WTC11 (cell line): ENCODE results near the gene TCAP. TPM values are rescaled to one million over a fixed set of nuclear protein-coding genes. Genes with fewer than 3 reads are reported as not detected.

Experiments
- ATAC-seq: fragments of 200-7000 bp; cut with Tn5 transposase; 2 replicates; pipeline ENCODE4 v1.10.0; 2021; ENCODE audit warnings: mild to moderate bottlenecking, moderate library complexity
- CTCF ChIA-PET: fragments of 300-600 bp; sonication (Branson Sonifier 250); formaldehyde crosslinking; loops from one replicate; lab custom pipeline; 2021; ENCODE audit warnings: antibody characterized with exemption; lab: Charles Lee
- POLR2A ChIA-PET: fragments of 350-600 bp; sonication (Branson Sonifier 250); formaldehyde crosslinking; loops from one replicate; lab custom pipeline; 2021; ENCODE audit warnings: antibody characterized with exemption; lab: Charles Lee
- DNase-seq: peaks from one replicate; pipeline ENCODE4 v3.0.0; 2021; ENCODE audit warnings: low spot score
- H3K27ac Mint-ChIP-seq: 2 replicates; pipeline ENCODE4 v1.8.0; 2021; ENCODE audit warnings: mixed read lengths
- H3K27me3 Mint-ChIP-seq: 2 replicates; pipeline ENCODE4 v1.8.0; 2021; ENCODE audit warnings: low read depth, mild to moderate bottlenecking, moderate library complexity, mixed read lengths
- H3K36me3 Mint-ChIP-seq: 2 replicates; pipeline ENCODE4 v1.8.0; 2021; ENCODE audit warnings: mixed read lengths
- H3K4me1 Mint-ChIP-seq: 2 replicates; pipeline ENCODE4 v1.8.0; 2022; ENCODE audit warnings: mixed read lengths
- H3K4me3 Mint-ChIP-seq: 2 replicates; pipeline ENCODE4 v1.8.0; 2021; ENCODE audit warnings: mild to moderate bottlenecking, moderate library complexity, mixed read lengths
- H3K9me3 Mint-ChIP-seq: 2 replicates; pipeline ENCODE4 v1.8.0; 2021; ENCODE audit warnings: mixed read lengths
- ATF1 ChIP-seq: sonication (generic); formaldehyde crosslinking; IDR thresholded peaks from 2 replicates; pipeline ENCODE4 v1.8.1; 2023; ENCODE audit warnings: mild to moderate bottlenecking, moderate library complexity, missing genetic modification reagents
- CBFB ChIP-seq: sonication (generic); formaldehyde crosslinking; IDR thresholded peaks from 2 replicates; pipeline ENCODE4 v1.8.1; 2022; ENCODE audit warnings: mild to moderate bottlenecking, low read depth, missing genetic modification reagents
- CREB1 ChIP-seq: sonication (generic); formaldehyde crosslinking; IDR thresholded peaks from 2 replicates; pipeline ENCODE4 v1.8.0; 2023; ENCODE audit warnings: mild to moderate bottlenecking, missing genetic modification reagents
- EMX1 ChIP-seq: fragments of 250-450 bp; sonication (Bioruptor Pico); IDR thresholded peaks from 2 replicates; pipeline ENCODE4 v1.8.0; 2021; ENCODE audit warnings: mild to moderate bottlenecking
- ESRRA ChIP-seq: sonication (generic); formaldehyde crosslinking; IDR thresholded peaks from 2 replicates; pipeline ENCODE4 v1.8.1; 2022; ENCODE audit warnings: mild to moderate bottlenecking, missing genetic modification reagents, borderline replicate concordance
- ETV6 ChIP-seq: sonication (generic); formaldehyde crosslinking; IDR thresholded peaks from 2 replicates; pipeline ENCODE4 v1.8.1; 2022; ENCODE audit warnings: mild to moderate bottlenecking, missing genetic modification reagents
- MLX ChIP-seq: sonication (generic); formaldehyde crosslinking; IDR thresholded peaks from 2 replicates; pipeline ENCODE4 v1.8.1; 2023; ENCODE audit warnings: mild to moderate bottlenecking, missing genetic modification reagents, moderate library complexity
- PRRX2 ChIP-seq: fragments of 250-450 bp; sonication (Bioruptor Pico); IDR thresholded peaks from 2 replicates; pipeline ENCODE4 v1.8.0; 2021; ENCODE audit warnings: mild to moderate bottlenecking
- SMAD4 ChIP-seq: sonication (generic); formaldehyde crosslinking; IDR thresholded peaks from 2 replicates; pipeline ENCODE4 v1.8.0; 2022; ENCODE audit warnings: mild to moderate bottlenecking, missing genetic modification reagents
- SOX15 ChIP-seq: fragments of 250-450 bp; sonication (Bioruptor Pico); IDR thresholded peaks from 2 replicates; pipeline ENCODE4 v1.9.0; 2021; ENCODE audit warnings: mild to moderate bottlenecking
- TCF7 ChIP-seq: sonication (generic); formaldehyde crosslinking; IDR thresholded peaks from 2 replicates; pipeline ENCODE4 v1.8.0; 2022; ENCODE audit warnings: mild to moderate bottlenecking, low read depth, missing genetic modification reagents, moderate library complexity
- TP53 ChIP-seq: sonication (generic); formaldehyde crosslinking; IDR thresholded peaks from 2 replicates; pipeline ENCODE4 v1.8.1; 2023; ENCODE audit warnings: mild to moderate bottlenecking, missing genetic modification reagents
- USF2 ChIP-seq: sonication (generic); formaldehyde crosslinking; IDR thresholded peaks from 2 replicates; pipeline ENCODE4 v1.8.1; 2023; ENCODE audit warnings: mild to moderate bottlenecking, missing genetic modification reagents, moderate library complexity
- ZNF219 ChIP-seq: sonication (generic); formaldehyde crosslinking; IDR thresholded peaks from 2 replicates; pipeline ENCODE4 v1.8.0; 2023; ENCODE audit warnings: missing genetic modification reagents, mild to moderate bottlenecking, borderline replicate concordance
- ZNF317 ChIP-seq: sonication (generic); formaldehyde crosslinking; IDR thresholded peaks from 2 replicates; pipeline ENCODE4 v1.8.1; 2023; ENCODE audit warnings: low read depth, mild to moderate bottlenecking, moderate library complexity, missing genetic modification reagents, borderline replicate concordance
- ZNF425 ChIP-seq: fragments of 250-450 bp; sonication (Bioruptor Pico); conservative IDR thresholded peaks from 2 replicates; pipeline ENCODE4 v1.9.0; 2021; ENCODE audit warnings: mild to moderate bottlenecking
- total RNA-seq: library from RNA; stranded (reverse); gene quantifications from 3 replicates; pipeline ENCODE4 v1.2.3, GENCODE V29; 2021
- TF ChIP-seq, protein P1 (sequence below): sonication (generic); formaldehyde crosslinking; IDR thresholded peaks from 2 replicates; pipeline ENCODE4 v1.8.0; 2023; ENCODE audit warnings: missing genetic modification reagents, mild to moderate bottlenecking, borderline replicate concordance
- TF ChIP-seq, protein P2 (sequence below): sonication (generic); formaldehyde crosslinking; IDR thresholded peaks from 2 replicates; pipeline ENCODE4 v1.8.0; 2023; ENCODE audit warnings: missing genetic modification reagents
- TF ChIP-seq, protein P3 (sequence below): sonication (generic); formaldehyde crosslinking; IDR thresholded peaks from 2 replicates; pipeline ENCODE4 v1.8.0; 2023; ENCODE audit warnings: mild to moderate bottlenecking, missing genetic modification reagents
- TF ChIP-seq, protein P4 (sequence below): sonication (generic); formaldehyde crosslinking; IDR thresholded peaks from 2 replicates; pipeline ENCODE4 v1.8.1; 2022; ENCODE audit warnings: missing genetic modification reagents, borderline replicate concordance

TCAP gene
- total RNA-seq, 1 experiment from 2014 or later = 2.9 TPM

GRCh38 chr17:39651923-39652586 is 13.1 kb upstream of the TCAP start:
- Mint-ChIP-seq H3K4me3 (no peak overlapping the region), H3K27me3 (no peaks in the 10 kb centered on the region; the same call in 1 of the 2 replicates), H3K27ac (peak overlapping the region; percentile 75), H3K4me1 (peaks cover 44% of the 10 kb centered on the region), H3K9me3 (no peaks in the 10 kb centered on the region), H3K36me3 (no peaks in the 10 kb centered on the region; the same call in 1 of the 2 replicates)
- ChIA-PET CTCF (interaction anchor here (0.5 to 18.1 kb wide), 15 partner anchors 8 to 150 kb away, joined by 3 to 851 read pairs (median 14); partner anchors contain the start of genes MIEN1, PNMT, PPP1R1B and STARD3), POLR2A (interaction anchor here (0.6 to 1.1 kb wide), 4 partner anchors 12 to 47 kb away, joined by 3 to 4 read pairs (median 4); partner anchors contain the start of gene ERBB2)
- DNase-seq = no peak
- ATAC-seq = no peak
- no peak for TF ChIP-seq ZNF219 (CRISPR knock-in tag)
- no peak for TF ChIP-seq PRRX2
- TF ChIP-seq, protein P1, sequence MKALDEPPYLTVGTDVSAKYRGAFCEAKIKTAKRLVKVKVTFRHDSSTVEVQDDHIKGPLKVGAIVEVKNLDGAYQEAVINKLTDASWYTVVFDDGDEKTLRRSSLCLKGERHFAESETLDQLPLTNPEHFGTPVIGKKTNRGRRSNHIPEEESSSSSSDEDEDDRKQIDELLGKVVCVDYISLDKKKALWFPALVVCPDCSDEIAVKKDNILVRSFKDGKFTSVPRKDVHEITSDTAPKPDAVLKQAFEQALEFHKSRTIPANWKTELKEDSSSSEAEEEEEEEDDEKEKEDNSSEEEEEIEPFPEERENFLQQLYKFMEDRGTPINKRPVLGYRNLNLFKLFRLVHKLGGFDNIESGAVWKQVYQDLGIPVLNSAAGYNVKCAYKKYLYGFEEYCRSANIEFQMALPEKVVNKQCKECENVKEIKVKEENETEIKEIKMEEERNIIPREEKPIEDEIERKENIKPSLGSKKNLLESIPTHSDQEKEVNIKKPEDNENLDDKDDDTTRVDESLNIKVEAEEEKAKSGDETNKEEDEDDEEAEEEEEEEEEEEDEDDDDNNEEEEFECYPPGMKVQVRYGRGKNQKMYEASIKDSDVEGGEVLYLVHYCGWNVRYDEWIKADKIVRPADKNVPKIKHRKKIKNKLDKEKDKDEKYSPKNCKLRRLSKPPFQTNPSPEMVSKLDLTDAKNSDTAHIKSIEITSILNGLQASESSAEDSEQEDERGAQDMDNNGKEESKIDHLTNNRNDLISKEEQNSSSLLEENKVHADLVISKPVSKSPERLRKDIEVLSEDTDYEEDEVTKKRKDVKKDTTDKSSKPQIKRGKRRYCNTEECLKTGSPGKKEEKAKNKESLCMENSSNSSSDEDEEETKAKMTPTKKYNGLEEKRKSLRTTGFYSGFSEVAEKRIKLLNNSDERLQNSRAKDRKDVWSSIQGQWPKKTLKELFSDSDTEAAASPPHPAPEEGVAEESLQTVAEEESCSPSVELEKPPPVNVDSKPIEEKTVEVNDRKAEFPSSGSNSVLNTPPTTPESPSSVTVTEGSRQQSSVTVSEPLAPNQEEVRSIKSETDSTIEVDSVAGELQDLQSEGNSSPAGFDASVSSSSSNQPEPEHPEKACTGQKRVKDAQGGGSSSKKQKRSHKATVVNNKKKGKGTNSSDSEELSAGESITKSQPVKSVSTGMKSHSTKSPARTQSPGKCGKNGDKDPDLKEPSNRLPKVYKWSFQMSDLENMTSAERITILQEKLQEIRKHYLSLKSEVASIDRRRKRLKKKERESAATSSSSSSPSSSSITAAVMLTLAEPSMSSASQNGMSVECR = no peak
- TF ChIP-seq, protein P2, sequence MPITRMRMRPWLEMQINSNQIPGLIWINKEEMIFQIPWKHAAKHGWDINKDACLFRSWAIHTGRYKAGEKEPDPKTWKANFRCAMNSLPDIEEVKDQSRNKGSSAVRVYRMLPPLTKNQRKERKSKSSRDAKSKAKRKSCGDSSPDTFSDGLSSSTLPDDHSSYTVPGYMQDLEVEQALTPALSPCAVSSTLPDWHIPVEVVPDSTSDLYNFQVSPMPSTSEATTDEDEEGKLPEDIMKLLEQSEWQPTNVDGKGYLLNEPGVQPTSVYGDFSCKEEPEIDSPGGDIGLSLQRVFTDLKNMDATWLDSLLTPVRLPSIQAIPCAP (CRISPR knock-in tag) = no peak
- TF ChIP-seq USF2 (CRISPR knock-in tag) = no peak
- no peak for TF ChIP-seq SMAD4
- TF ChIP-seq ATF1 = no peak
- no peak for TF ChIP-seq SOX15
- no peak for TF ChIP-seq TP53 (CRISPR knock-in tag)
- no peak for TF ChIP-seq ZNF425
- TF ChIP-seq MLX (CRISPR knock-in tag) = no peak
- no peak for TF ChIP-seq ESRRA (CRISPR knock-in tag)
- TF ChIP-seq ZNF317 (CRISPR knock-in tag) = no peak
- no peak for TF ChIP-seq ETV6 (CRISPR knock-in tag)
- TF ChIP-seq TCF7 (CRISPR knock-in tag) = no peak
- no peak for TF ChIP-seq EMX1 (CRISPR knock-in tag)
- no peak for TF ChIP-seq CREB1
- TF ChIP-seq, protein P3, sequence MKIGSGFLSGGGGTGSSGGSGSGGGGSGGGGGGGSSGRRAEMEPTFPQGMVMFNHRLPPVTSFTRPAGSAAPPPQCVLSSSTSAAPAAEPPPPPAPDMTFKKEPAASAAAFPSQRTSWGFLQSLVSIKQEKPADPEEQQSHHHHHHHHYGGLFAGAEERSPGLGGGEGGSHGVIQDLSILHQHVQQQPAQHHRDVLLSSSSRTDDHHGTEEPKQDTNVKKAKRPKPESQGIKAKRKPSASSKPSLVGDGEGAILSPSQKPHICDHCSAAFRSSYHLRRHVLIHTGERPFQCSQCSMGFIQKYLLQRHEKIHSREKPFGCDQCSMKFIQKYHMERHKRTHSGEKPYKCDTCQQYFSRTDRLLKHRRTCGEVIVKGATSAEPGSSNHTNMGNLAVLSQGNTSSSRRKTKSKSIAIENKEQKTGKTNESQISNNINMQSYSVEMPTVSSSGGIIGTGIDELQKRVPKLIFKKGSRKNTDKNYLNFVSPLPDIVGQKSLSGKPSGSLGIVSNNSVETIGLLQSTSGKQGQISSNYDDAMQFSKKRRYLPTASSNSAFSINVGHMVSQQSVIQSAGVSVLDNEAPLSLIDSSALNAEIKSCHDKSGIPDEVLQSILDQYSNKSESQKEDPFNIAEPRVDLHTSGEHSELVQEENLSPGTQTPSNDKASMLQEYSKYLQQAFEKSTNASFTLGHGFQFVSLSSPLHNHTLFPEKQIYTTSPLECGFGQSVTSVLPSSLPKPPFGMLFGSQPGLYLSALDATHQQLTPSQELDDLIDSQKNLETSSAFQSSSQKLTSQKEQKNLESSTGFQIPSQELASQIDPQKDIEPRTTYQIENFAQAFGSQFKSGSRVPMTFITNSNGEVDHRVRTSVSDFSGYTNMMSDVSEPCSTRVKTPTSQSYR (CRISPR knock-in tag) = no peak
- TF ChIP-seq CBFB (CRISPR knock-in tag) = no peak
- TF ChIP-seq, protein P4, sequence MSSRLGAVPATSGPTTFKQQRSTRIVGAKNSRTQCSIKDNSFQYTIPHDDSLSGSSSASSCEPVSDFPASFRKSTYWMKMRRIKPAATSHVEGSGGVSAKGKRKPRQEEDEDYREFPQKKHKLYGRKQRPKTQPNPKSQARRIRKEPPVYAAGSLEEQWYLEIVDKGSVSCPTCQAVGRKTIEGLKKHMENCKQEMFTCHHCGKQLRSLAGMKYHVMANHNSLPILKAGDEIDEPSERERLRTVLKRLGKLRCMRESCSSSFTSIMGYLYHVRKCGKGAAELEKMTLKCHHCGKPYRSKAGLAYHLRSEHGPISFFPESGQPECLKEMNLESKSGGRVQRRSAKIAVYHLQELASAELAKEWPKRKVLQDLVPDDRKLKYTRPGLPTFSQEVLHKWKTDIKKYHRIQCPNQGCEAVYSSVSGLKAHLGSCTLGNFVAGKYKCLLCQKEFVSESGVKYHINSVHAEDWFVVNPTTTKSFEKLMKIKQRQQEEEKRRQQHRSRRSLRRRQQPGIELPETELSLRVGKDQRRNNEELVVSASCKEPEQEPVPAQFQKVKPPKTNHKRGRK (CRISPR knock-in tag) = no peak
